NCI-H1930 (cell line): ENCODE results near the gene ASAP2.

ENCODE experiments used
- DNase-seq, 2 experiments: peaks; one replicate each; lab custom pipeline; 2025; lab: John Stamatoyannopoulos, UW

ASAP2 gene

DNA sequence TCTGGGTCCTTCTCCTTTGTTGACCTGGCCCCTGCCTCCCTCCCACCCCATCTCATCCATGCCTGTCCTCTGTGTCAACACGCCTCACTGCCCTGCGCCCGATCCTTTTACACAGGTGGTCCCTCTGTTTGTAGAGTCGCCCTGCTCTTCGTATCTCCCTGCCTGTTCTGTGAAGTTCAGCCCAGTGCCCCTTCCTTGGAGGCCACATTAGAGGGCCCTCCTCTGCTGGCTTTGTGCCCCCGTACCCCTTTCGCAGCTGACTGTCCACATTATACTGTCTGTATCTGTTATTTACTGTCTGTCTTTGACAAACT is 25.5 kb downstream of the ASAP2 start:
- no peak for DNase-seq

DNA sequence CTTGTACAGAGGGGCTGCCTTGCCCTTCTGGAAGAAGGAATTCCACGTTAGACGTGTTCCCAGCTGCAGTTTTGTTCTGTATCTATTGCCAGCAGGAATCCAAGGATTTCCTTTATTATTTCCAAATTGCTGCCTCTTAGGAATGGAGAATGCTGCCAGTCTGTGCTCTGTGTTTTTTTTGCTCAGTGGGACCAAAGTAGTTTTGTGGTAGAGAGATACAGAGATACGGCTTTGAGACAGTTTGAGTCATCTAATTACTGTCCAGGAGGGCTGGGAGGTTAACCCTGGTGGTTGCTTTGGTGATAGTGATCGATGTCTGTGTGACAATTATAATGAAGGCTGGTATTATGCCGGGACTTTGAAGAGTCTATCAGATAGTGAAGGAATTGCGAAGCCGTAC is 26.3 kb downstream of the ASAP2 start:
- no peak for DNase-seq

DNA sequence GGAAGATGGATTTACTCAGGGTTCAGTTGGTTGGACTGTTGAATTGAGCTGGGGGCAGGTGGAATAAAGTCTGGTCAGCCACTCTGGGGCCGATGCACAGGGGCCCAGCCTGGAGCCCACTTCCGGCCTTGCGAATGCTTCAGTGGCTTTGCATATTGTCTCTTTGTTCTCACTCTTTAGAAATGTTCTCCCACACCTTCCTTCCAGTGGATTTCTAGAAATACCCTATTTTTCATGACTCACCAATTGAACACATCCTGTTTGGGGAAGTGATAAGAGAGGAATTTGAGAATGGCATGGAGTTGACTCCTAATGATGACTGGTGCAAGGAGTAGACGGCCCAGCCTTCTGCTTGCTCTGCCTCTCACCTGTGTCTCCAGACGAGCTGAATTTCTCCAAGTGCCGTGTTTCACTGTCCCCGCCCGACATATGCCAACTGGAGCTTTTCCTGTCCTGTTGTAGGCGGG is 28.1 kb downstream of the ASAP2 start:
- DNase-seq: no peak

DNA sequence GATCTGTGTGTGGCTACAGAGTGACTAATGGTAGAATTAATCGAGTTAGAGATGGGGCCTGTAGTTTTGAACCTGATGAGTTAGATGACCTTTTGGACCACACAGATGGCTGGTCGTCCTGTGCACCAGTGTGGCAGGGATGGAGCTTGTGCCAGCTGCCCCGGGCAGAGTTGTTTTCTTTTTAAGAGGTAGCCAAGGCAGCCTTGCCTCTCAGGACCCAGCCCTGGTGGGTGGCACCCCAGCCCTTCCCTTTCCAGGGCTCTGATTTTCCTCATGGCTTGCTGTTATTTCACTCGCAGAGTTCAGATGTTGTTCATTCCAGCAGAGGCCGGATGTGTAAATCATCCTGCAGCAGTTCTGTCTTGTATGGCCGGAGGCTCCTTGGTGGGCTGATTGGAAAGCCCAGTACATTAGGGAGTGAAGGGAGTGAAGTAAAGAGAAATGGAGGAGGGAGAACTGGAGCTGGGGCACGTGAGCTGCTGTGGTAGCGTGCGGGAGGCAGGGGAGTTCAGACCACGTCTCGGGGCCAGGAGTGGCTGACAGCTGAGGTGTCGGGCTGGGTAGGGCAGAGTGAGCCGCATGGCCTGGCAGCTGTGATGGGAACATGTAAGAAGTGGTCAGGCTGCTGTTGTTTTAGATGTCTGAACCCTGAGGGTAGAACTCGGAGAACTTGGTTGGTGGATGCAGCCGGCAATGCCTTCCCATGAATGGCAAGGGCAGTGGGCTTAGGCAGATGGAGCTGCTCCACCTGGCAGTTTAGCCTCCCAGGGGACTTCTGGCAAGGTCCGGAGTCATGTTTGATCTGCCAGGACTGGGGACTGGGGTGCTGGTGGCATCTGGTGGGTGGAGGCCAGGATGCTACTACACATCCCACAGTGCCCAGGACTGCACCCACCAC is 28.8 kb downstream of the ASAP2 start:
- DNase-seq: no peak

DNA sequence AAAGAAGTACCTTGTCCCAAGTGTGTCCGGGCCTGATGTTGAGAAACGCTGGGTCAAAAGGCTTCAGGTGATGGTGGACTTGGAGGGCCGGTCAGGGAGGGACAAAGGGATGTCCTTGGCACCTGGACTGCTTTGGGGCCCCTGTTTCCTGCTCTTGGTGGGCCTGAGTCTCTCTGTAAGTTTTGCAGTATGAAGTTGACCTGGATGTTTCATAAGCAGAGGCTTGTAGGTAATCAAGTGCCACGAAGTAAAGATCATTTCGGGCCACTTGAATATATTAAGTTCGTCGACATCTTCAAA is 29.4 kb downstream of the ASAP2 start:
- no peak for DNase-seq

DNA sequence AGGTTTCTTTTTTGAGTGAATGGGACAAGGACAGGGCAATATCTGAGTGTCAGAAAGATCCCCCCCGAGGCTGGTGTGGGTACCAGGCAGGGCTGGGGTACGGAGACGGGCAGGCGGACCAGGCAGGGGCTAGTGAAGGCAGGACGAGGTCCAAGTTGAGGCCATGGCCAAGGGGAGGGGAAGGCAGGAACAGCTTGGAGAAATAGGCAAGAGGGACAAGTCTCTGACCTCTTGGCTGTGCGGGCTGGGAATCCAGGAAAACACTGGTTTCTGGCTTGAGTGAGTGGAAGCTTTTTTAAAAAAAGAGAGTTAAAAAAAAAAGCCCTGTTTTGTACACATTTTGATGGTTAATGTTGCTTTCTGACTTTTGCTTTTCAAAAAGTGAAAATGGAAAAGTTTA is 30.3 kb downstream of the ASAP2 start:
- DNase-seq: no peak

DNA sequence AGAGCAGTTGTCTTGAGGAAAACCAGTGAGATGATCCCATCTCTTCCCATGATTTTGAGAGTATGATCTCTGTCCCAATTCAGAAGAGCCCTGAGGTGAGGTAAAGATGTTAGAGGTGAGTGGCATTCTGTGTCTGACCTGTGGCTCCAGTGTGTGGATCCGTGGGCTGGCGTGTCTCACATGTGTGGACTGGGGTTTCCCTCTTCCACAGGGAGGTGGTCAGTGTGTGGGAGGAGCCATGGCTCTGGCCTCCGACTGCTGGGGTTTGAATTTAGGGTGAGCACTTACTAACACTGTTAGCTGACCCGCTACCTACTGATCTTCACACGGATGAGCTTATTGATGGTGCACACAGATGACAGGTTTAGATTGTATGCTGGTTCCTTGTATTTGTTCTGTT is 31.2 kb downstream of the ASAP2 start:
- DNase-seq: no peak

DNA sequence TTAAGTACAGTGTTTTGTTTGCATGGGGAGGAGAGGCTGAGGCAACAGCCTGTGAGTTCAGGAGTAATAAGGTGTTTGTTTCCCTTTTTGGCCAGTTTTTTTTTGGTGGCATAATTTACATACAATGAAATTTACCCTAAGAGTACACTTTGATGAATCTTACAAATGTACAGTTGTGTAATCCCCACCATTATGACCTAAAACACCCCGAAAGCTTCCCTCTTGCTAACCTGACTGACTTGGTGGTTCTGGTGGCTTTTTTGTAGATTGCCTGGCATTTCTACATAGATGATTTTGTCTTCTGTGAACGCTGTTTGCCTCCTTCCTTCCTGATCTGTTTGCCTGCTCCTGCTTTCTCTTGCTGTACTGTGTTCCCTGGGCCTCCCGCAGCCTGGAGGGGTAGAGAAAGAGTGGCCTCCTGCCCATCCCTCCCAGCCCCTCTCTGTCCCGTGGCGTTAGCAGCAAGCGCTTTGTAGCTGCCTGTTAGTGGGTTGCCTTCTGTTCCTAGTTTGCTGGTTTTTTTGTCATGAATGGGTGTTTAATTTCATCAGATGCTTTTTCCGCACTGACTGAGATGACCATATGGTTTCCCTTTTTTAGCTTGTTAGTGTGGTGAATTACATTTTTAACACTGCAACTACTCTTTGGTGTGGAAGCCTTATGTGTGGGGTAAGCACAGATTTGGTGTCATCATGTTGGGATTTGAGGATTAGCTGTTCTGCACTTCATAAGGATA is 32.1 kb downstream of the ASAP2 start:
- DNase-seq: no peak

DNA sequence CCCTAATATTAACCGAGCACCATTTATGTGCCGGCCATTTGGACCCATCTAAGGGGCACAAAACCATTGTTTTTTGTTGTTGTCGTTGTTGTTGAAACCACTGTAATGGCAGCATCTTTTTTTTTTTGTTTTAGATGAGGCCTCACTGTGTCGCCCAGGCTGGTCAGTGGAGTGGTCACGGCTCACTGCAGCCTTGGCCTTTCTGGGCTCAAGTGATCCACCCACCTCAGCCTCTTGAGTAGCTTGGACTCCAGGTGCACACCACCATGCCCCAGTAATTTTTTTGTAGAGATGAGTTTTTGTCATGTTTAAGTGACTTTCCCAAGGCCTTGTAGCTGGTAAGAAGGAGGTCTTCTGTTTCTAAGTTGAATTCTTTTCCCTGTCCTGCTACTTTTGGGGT is 33.0 kb downstream of the ASAP2 start:
- no peak for DNase-seq

DNA sequence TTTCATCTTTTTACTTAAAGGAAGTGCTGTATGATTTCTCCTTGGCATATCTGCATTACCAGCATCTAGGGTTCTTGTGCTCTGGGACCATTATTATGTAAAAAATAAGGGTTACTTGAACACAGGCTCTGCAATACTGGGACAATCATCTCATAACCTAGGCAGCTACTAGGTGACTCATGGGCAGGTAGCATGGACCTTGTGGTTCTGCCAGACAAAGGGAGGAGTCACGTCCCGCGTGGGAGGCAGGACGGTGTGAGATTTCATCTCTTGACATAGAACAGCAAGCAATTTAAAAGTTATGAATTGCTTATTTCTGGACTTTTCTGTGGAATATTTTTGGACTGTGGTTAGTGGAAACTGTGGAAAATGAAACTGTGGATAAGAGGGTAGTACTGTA is 34.1 kb downstream of the ASAP2 start:
- DNase-seq: no peak

DNA sequence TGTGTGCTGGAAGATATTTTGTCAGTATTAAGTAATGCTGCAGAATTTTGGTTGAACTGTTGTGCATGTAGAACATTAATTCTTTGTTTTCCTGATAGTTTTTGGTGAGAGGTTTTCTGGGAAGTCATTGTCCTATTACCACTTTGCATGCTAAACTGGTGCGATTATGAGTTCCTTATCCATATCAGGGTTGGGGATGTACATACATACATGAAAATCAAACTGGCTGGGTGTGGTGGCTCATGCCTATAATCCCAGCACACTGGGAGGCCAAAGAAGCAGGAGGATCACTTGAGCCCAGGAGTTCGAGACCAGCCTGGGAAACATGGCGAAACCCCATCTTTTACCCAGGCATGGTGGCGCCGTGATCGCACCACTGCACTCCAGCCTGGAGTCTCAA is 34.6 kb downstream of the ASAP2 start:
- no peak for DNase-seq

DNA sequence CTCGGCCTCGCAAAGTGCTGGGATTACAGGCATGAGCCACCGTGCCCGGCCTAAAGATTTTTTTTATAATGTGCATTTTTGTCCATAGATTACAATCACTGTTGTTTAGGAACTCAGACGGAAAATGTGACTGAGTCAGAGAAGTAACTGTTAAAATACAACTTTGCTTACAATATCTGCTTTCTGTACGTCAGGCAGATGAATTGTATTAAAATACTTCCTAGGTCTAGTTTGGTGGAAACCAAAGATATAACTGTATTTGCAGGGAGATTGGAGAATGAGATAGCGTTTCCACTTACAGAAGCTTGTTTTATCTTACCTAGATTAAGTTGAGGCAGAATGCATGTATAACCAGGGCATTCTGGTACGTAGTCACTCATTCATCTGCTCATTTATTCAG is 36.7 kb downstream of the ASAP2 start:
- DNase-seq: no peak

DNA sequence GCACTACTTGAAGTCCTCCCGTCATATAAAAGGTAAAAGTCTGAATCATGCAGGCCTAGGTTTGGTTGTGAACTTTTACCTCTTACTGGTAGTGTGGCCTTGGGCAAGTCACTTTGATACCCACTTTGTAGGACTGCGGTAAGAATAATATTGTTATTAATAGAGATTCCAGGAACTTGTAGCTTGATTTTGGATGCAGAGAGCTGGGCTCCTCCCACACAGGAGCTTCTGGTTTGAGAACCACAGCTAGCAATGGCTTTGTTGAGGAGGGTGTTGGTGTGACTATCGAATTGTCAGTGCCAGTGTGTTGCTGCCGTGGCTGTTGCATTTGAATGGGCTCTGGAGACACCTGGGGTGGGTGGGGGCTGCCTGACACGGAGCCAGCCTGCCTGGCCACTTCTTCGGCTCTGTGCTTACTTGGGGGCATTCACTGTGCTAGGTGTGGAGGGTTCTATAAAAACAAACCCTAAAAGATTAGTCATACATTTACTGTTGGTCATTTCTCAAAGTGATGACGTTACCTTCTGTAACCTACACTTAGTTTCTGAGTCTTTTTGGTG is 38.5 kb downstream of the ASAP2 start:
- DNase-seq: no peak

DNA sequence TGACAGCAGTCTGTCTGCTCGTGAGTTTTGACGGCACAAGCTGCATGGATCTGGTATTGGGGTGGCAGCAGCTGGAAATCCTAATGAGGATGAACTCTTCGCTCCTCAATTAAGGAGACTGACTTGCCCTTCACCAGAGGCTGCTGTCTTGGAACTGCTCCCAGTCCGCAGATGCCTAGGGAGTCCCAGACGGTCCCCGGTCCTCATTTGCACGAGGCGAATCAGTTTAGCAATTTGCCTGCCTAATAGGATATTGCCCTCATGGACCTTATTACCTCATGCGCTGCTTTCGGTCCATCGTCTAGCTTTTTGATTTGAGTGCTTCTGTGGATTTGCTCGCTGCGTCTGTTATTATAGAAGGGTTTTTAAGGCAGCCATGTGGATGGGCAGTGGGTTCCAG is 40.6 kb downstream of the ASAP2 start:
- no peak for DNase-seq

DNA sequence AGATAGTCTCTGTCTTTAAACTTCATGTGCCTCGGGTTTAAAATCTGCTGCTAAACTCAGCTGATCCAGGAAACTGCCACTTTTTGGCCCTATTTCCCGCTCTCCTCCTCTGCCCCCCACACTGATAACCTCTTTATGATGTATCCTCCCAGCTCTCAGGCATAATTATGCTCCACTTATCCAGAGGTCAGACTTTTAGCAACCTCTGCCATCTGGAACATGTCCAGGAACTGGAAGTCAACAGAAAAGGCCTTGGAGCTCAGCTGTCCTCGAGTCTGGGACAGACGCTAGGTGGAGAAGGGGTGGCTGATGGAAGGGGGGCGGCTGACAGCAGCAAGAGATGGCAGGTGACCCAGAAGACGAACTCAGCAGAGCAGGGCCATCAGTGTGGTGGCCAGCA is 41.2 kb downstream of the ASAP2 start:
- no peak for DNase-seq

DNA sequence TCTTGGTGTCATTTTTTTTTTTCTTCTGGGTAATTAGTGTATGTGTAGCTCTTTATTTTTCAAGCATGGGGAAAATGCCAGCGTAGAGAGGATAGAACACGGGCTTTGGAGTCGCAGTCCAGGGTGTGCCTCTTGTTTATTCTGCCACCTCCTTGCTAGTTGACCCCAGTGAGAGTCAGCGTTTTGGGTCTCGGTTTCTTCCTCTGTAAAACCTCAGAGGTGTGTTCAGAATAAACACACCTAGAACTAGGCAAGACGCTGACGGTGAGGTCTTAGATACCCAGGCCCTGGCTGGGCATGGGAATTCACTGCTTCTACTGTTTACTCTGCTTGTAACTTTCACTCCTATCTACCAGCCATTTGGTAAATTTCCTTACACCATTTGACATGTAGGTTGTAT is 41.8 kb downstream of the ASAP2 start:
- no peak for DNase-seq

DNA sequence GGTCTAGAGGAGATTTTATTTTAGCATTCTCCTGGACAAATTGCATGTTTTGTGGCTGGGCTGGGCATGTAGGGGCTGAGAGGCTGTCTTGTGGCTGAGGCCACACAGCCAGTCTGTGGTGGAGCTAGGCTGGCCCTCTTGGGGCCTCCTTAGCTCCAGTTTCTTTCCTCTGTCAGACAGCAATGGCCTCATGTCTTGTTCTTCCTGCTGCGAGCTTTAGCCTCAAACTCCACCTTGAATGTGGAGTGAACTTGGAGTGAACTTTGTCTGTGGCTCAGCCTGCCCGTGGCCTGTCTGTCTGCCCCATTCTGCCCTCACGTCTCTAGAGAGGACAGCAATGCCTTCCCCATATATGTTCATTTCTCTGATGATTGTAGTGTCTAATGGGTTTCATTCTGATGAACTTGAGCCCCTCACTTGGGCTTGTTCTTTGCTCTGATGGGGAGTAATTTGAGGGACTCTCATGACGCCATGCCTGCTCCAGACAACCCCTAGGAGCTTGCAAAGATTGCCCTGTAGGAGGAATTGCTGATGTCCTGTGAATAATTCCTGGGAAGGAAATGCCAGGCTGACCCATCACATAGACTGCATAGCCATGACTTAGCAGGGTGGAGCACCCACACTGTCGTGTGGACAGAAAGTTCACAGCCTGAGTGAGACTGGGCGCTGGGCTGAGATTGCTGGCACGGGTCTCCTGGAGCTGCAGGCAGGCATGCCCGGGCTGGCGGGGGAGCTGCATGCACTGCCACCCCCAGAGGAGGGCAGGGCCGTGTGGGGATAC is 42.6 kb downstream of the ASAP2 start:
- DNase-seq: no peak

DNA sequence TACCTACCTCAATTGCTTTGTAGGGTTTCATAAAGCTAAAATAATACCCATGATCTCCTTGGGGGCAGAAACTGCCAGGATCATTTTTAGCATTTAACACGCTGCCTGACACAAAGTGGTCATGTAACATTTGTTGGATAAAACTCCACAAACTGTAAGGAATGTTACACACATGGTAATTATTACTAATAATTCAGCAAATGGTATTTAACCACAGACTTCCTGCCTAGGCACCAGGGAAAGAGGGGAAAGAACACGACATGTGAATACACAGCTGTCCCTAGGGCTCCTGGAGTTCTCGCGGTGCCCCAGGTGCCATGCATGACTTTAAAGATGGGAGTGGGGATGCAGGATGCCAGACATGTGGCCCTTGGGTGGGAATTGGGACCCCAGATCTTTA is 43.5 kb downstream of the ASAP2 start:
- no peak for DNase-seq

DNA sequence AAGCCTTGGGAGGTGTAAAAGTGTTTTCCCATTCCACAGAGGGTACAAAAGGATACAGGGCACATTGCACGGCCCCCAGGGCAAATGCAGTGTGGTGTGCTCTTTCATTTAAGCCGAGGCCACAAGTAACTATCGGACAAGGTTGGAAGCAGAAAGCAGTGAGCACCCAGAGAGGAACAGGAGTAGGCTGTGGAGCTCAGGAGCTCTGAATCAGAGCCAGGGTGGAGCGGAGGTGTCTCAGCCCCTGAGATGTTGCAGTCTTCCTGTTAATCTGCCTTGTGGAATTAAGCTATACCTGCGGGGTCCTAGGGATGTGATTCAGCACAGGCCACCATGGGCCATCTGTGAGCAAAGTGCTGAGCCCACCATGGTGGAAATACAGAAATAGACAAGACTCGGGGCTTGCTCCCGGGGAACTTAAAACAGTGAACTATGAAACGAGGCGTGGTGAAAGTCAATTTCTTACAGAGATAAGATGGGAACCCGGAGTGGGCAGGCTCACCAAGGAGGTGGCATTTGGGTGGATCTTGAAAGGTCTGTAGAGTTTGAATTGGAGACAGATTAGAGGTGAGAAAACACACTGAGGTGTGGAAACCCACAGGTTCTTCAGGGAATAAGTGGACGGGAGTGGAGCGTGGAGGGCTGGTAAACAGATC is 44.0 kb downstream of the ASAP2 start:
- DNase-seq: no peak

DNA sequence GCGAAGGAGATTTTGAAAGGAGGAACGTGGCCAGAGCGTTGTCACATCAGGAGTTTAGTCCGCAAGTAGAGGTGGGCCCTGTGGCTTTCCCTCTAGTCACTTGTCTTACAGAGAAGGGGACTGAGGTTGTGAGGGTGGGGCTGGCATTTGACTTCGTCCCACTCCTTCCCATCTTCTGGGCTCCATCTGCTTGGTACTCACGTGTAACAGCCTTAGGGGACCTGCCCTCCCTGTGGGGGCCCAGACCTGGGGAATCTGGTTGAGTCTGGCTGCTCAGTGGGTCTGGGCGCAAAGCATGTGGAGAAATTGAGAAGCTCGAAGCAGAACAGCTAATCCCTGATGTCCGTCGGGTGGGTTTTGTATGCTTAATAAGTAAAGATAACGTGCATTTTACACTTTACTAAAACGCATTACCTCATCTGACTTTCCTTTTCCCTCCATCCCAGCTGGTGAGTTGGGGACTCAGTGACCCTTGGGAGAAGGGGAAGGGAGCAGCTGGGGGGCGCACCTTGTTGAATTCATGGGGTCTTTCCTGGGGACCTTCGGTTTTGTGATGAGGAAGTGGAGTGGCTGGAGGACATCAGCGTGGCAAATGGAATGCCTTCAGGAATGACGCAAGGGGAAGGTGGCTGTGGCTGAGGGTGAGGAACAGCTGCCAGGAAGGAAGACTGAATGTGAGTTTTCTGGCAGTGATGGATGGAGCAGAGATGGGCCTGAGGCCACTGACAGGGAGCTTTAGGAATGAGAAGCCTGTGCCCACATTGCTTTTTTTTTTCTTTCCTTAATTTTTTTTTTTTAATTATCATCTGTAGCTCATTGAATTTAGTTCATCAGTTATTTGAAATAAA is 44.8 kb downstream of the ASAP2 start:
- DNase-seq: no peak

DNA sequence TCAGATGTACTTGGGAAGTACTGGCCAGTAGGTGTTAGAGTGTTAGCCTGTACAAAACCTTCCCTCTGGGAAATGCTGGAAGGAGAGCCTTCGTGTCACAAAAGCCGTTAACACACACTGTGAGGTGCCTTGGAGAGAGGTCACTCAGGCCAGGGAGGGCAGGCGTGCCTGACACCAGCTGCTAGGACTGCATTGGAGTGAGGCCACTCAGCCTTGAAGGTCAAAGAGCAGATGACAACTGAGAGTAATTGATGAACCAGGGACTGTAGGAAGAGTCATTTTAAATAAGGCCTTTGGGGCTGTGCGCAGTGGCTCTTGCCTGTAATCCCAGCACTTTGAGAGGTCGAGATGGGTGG is 45.4 kb downstream of the ASAP2 start:
- DNase-seq: no peak
